ENCODE data around the gene PSMC6. TPM values are rescaled to one million over a fixed set of nuclear protein-coding genes. Genes with fewer than 3 reads are reported as not detected.

PSMC6 gene
- 100 to 1,000 TPM; 105 to 160 (median 149) TPM for polyA plus RNA-seq (ENCODE audit: insufficient read length in 4 of 4)

- DNase-seq (ENCODE audit: low read depth in 4 of 4, low spot score in 3 of 4): peak; percentile 84 to 88 (median 86)
Observed at GRCh38 chr14:52706724-52707706, at the start of gene PSMC6. Gene PSMC6, plus strand, starts transcription at chr14:52707200. Its CDS starts 20 bp downstream, at chr14:52707220.

DNA sequence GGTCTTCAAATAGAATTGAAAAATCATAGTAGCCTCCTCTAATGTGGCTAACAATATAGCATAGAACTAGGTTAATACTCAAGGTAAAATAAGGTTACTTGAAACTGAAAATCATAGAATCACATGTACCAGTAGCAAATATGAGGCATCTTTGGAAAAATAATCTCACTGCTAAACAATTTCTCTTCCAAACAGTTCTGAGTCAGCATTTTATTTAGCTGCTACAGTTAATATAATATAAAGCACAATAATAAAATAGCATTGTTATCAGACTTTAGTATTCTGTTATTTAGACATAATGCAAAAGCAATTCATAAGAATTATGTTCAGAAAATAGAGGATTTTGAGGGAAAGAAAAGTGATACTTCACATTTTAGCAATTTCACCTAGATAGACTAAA is 46.7 kb upstream of the PSMC6 start:
- DNase-seq (ENCODE audit: low read depth in 4 of 4, low spot score in 3 of 4): no peak

GRCh38 chr14:52660832-52661231 is 46.2 kb upstream of the PSMC6 start:
- no peak for DNase-seq (ENCODE audit: low read depth in 4 of 4, low spot score in 3 of 4)

DNA sequence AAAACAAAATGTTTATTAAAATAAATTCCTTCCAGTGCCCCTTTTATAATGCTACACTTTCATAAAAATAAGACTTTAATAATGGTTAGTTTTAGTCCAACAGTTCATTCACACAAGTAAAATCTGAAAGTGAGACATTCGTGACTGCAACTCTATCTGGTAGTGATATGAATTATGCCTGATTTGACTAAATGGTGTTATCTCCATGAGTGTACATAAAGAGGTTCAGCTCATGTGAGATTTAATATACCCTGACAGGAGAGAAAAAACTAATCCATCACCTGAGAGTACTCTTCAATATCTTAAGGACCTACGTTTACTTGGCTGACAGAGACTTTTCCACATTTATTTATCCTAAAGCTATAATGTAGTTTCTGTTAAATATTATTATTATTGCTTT is 45.7 kb upstream of the PSMC6 start:
- DNase-seq (ENCODE audit: low read depth in 4 of 4, low spot score in 3 of 4): no peak

DNA sequence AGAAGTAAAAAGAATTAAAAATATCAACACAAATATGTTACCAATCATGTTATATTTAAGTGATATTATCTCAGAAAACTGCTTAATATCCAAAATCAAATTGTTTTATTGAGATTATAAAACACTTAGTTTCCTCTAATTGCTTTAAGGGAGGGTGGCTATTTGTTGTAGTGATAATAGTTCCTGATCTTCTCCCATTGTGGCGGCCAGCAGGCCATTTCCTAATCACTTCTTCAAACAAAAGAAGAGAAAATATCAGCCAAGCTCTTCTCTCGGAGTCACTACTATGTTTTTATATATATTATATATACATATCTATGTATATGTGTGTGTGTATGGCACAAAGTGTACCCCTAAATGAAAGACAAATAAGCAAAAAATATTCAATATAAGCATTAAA is 43.1 kb upstream of the PSMC6 start:
- DNase-seq (ENCODE audit: low read depth in 4 of 4, low spot score in 3 of 4): no peak

- DNase-seq (ENCODE audit: low read depth in 4 of 4, low spot score in 3 of 4): no peak
Observed at GRCh38 chr14:52678591-52678990, 28.4 kb upstream of the PSMC6 start.

DNA sequence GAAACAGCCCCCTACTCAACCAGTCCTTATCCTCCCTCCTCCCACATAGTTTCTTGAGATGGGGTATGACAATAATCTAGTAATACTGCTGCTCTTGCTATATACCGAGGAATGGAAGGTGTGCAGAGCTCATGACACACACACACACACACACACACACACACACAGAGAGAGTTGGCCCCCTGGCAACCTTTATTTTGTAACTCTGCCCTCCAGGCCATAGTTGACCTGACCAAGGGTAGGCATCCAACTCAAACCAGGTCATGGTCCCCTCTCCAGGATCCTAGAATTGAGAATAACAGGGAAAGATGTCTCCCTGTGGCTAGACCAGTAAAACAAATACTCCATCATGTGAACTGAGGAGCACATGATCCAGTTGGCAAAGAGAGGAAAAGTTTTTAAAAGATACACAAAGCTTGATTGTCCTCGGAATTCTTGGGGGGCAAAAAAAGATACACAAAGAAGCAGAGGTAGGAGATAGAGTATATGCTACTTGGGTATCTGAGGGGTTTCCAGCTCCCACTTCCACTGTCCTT is 22.9 kb upstream of the PSMC6 start:
- DNase-seq (ENCODE audit: low read depth in 4 of 4, low spot score in 3 of 4): no peak

GRCh38 chr14:52686176-52686575 is 20.8 kb upstream of the PSMC6 start:
- no peak for DNase-seq (ENCODE audit: low read depth in 4 of 4, low spot score in 3 of 4)

DNA sequence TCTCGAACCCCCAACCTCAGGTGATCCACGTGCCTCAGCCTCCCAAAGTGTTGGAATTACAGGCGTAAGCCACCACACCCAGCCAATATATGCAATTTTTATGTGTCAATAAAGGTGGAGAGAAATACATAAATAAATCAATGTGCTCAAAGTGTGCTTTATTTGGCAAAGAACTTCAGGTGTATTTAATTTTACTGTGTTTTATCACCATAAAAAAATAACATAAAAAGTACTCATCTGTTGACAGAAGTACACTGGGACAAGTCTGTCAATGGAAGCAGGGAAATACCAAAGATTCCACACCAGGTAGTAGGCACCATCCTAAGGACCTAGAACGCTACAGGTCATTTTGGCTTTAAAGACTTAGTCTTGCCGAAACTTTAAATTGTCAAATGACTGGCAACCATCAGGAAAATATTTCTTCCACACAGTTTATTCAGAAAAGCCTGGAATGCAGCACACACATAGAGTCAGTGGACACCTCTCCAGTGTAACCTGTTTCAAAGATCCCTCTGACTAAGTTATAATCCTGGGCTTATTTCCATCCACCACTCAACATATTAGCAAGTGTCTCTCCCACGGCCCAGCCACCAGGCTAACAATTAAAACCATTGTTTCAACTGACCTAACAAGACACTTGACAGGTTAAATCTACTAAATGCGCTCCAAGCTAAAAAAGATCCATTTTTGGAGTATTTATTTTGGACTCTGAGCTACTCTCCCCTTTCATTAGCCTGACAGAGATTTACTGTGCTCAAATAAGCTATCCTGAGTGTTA is 15.8 kb upstream of the PSMC6 start:
- no peak for DNase-seq (ENCODE audit: low read depth in 4 of 4, low spot score in 3 of 4)

DNA sequence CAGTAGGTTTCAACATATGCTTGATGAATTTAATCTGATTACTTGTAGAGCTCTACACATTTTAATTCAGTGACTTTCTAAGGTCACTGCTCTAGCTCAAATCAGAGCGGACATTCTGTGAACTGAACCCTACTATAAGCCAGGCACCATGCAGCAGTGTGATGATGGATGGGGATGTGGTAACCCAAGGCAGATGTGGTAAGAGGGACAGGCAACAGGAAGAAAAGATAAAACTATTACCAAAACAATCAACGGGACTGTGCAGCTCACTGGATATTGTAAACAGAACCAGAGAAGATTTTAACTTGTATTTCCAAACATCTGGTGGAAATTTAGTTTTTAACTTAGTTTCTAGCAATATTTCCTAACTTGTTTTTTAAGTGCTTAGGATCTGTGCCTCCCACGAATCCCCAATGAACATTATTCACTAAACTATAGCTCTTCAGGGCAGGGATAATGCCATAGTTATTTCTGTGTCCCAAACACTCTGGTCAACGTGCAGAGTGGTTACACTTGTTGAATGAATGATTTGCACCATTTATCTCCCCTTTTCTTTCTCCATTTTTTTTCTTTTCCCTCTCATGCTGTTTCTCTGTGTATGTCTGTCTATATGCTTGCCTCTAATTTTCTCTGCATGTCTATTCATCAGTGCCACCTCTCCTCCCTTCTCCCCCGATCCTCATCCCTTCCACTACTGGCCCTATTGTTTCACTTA is 14.6 kb upstream of the PSMC6 start:
- no peak for DNase-seq (ENCODE audit: low read depth in 4 of 4, low spot score in 3 of 4)

DNA sequence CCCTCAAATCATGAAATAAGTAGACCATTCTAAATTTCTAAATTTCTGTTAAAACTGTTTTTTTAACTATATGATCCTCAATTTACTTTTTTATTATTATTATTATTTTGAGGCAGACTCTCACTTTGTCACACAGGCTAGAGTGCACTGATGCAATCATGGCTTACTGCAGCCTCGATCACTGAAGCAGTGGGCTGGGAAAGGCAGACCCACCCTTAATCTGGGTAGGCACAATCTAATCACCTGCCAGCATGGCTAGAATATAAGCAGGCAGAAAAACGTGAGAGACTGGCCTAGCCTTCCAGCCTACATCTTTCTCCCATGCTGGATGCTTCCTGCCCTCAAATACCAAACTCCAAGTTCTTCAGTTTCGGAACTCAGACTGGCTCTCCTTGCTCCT is 14.0 kb upstream of the PSMC6 start:
- no peak for DNase-seq (ENCODE audit: low read depth in 4 of 4, low spot score in 3 of 4)

GRCh38 chr14:52693532-52693931 is 13.5 kb upstream of the PSMC6 start:
- DNase-seq (ENCODE audit: low read depth in 4 of 4, low spot score in 3 of 4): no peak

- peak in 1 of 4 donors; percentile 33 for DNase-seq (ENCODE audit: low read depth in 4 of 4, low spot score in 3 of 4)
Observed at GRCh38 chr14:52694761-52695480, 12.1 kb upstream of the PSMC6 start.

DNA sequence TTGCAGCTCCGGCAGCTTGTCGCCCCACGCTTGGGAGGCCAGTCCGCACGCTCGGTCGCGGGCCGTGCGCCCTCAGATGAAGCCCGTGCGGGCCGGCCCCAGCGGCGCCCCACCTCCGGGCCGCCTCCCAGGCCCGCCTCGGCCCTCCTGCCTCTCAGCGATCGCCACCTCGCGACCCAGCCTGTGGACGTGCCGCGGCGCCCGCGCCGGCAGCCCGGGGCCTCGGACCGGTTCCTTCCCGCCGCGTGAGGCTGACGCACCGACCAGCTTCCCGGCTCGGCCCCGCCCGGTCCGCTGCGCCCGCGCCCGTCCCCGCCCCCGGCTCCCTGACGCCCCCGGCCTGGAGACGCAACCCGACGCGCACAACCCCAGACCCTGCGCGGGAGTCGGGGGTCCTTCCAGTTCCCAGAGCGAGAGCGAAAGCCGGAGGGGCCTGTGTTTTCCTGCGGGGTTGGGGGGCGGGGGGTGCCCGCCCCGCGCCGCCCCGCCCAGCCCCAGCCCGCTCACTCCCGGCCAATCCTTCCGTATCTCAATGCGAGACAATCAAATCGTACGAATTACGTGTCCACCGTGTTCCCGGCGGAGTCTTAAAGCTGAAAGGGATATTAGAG is 11.4 kb upstream of the PSMC6 start, which contains the start of gene ERO1A:
Gene ERO1A (minus strand): TSS at position 78 of the 611 bp plus-strand sequence. CDS start 77 bp downstream, at position 1.
- peak in 1 of 4 donors; percentile 52 for DNase-seq (ENCODE audit: low read depth in 4 of 4, low spot score in 3 of 4)

DNA sequence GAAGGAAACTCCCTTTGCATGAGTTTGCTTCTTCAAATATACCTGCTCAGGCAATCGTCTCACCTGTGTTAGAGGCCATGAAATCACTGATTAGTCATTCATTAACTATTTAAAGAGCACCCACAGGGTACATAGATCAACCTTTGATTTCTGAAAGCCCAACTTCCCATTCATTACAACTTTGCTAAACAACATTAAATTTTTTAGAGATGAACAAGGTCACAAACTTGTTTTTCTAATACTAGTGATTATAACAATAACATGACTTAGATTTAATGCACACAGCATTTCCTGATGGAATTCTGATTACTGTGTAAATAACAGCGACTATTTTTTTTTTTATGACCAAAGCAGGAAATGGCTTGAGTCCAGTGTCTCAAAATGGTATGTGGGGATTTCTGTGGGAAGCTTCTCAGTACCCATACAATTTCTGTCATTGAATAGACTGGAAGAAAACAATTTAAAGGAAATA is 6.3 kb upstream of the PSMC6 start:
- DNase-seq (ENCODE audit: low read depth in 4 of 4, low spot score in 3 of 4): no peak

DNA sequence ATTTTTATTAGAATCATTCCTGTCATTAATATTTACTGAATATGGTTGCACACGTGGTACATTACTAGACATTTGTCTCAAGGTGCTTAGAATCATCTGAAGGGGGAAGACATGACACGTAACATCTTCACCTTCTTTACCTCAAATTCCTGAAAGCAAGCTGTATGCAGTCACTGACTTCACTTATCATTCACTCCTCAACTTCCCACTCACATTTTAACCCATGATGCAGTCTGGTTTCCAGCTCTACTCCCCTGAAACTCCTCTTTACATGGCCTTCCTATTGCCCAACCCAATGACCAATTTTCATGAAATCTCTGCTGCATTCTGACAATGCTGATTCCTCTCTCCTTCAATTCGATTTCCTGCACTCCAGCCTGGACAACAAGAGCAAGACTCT is 5.8 kb upstream of the PSMC6 start:
- no peak for DNase-seq (ENCODE audit: low read depth in 4 of 4, low spot score in 3 of 4)

GRCh38 chr14:52703225-52703624 is 3.8 kb upstream of the PSMC6 start:
- no peak for DNase-seq (ENCODE audit: low read depth in 4 of 4, low spot score in 3 of 4)

GRCh38 chr14:52703664-52704063 is 3.3 kb upstream of the PSMC6 start:
- DNase-seq (ENCODE audit: low read depth in 4 of 4, low spot score in 3 of 4): no peak

DNA sequence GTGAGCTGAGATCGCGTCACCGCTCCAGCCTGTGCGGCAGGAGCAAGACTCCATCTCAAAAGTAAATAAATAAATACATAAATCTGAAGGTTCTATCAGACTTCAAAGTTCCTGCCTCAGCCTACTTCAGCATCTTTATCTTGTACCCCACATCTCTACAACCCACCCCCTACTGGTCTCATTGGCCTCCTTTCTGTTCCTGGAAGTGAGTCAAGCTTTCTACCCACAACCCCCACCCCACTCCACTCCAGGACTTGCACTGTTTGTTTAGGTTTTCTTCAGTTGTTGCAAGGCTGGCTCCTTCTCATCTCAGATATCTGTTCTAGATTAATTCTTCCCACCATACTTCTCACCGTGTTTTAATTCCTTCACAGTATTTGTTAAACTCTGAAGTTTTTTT is 714 bp upstream of the PSMC6 start:
- no peak for DNase-seq (ENCODE audit: low read depth in 4 of 4, low spot score in 3 of 4)

Data from left renal pelvis (tissue), 4 donors.